Muscle layer of colon (tissue), 2 donors: Measurements from ENCODE around the gene ZNF133.
"Not testable (repeated sequence)": the region's sequence is repeated elsewhere in the genome, so short reads cannot be mapped to it uniquely, and the experiment has no call there.

Source experiments
- H3K27ac ChIP-seq: one replicate; pipeline ENCODE4 v1.7.0; 2013; ENCODE audit warnings: low read depth, mild to moderate bottlenecking, low read length, moderate library complexity
- H3K27me3 ChIP-seq, 2 donors: one replicate each; pipeline ENCODE4 v1.7.0; 2013; ENCODE audit warnings: low read length in 2 of 2, mild to moderate bottlenecking in 2 of 2; ENCODE audit not compliant: insufficient read depth in 2 of 2, control insufficient read depth in 1 of 2
- H3K36me3 ChIP-seq: one replicate; pipeline ENCODE4 v1.7.0; 2013; ENCODE audit warnings: mild to moderate bottlenecking, low read length; ENCODE audit not compliant: insufficient read depth
- H3K4me1 ChIP-seq: one replicate; pipeline ENCODE4 v1.7.0; 2013; ENCODE audit warnings: mild to moderate bottlenecking, low read length; ENCODE audit not compliant: insufficient read depth
- H3K4me3 ChIP-seq, 2 donors: one replicate each; pipeline ENCODE4 v1.7.0; 2013; ENCODE audit warnings: low read length in 2 of 2, low read depth in 1 of 2, mild to moderate bottlenecking in 1 of 2, moderate library complexity in 1 of 2
- H3K9ac ChIP-seq: one replicate; pipeline ENCODE4 v1.7.0; 2013; ENCODE audit warnings: low read length
- H3K9me3 ChIP-seq: one replicate; pipeline ENCODE4 v1.7.0; 2013; ENCODE audit warnings: mild to moderate bottlenecking, low read length
- donor health status: abdominal sarcoma.
- donor health status: Adenocarcinoma of cecum.

The ZNF133 gene

GRCh38 chr20:18263723-18264122, 24.6 kb upstream of the ZNF133 start:
- H3K4me1 ChIP-seq, result no peaks in the 10 kb centered on the region
- no peak overlapping the region for H3K4me3 ChIP-seq
- no peaks in the 10 kb centered on the region for H3K36me3 ChIP-seq
- H3K9ac ChIP-seq, result no peak overlapping the region
- H3K27ac ChIP-seq, result no peak overlapping the region
- no peaks in the 10 kb centered on the region for H3K9me3 ChIP-seq
- peaks cover 0 to 5% of the 10 kb centered on the region in 2 donors for H3K27me3 ChIP-seq

DNA sequence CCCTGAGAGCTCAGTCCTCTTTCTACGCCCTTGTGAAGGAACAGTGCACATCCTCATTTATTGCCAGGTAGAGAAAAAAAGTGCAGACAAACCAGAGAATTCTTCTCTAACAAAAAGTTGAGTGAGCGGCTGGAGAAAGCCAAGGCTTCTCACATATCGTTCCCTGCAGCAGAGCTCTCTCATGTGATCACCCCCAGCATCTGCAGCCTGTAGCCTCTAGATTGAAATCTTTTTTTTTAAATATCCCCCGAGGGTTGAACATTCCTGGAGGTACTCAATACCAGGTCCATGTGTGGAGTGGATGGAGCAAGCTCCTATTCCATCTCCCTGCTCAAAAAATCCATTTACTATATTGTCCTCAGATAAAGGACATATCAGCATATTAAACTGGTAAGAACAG, 22.9 kb upstream of the ZNF133 start:
- H3K27ac ChIP-seq, result no peak overlapping the region
- H3K9ac ChIP-seq, result no peak overlapping the region
- H3K4me1 ChIP-seq, result no peaks in the 10 kb centered on the region
- H3K27me3 ChIP-seq, result peaks cover 0 to 5% of the 10 kb centered on the region in 2 donors
- no peak overlapping the region for H3K4me3 ChIP-seq
- no peaks in the 10 kb centered on the region for H3K9me3 ChIP-seq
- H3K36me3 ChIP-seq, result no peaks in the 10 kb centered on the region

GRCh38 chr20:18266282-18266681, 22.0 kb upstream of the ZNF133 start:
- no peaks in the 10 kb centered on the region for H3K4me1 ChIP-seq
- H3K36me3 ChIP-seq, result no peaks in the 10 kb centered on the region
- no peaks in the 10 kb centered on the region for H3K9me3 ChIP-seq
- no peak overlapping the region for H3K27ac ChIP-seq
- H3K27me3 ChIP-seq, result peaks cover 0 to 5% of the 10 kb centered on the region in 2 donors
- no peak overlapping the region for H3K4me3 ChIP-seq
- H3K9ac ChIP-seq, result no peak overlapping the region

GRCh38 chr20:18267815-18268214, 20.5 kb upstream of the ZNF133 start:
- no peaks in the 10 kb centered on the region for H3K9me3 ChIP-seq
- no peaks in the 10 kb centered on the region for H3K4me1 ChIP-seq
- H3K4me3 ChIP-seq, result no peak overlapping the region
- H3K9ac ChIP-seq, result no peak overlapping the region
- peaks cover 0 to 5% of the 10 kb centered on the region in 2 donors for H3K27me3 ChIP-seq
- no peaks in the 10 kb centered on the region for H3K36me3 ChIP-seq
- no peak overlapping the region for H3K27ac ChIP-seq

GRCh38 chr20:18271160-18271559, 17.2 kb upstream of the ZNF133 start:
- Histone ChIP-seq H3K27me3 (peaks cover 0 to 5% of the 10 kb centered on the region in 2 donors), H3K9me3 (no peaks in the 10 kb centered on the region), H3K4me1 (no peaks in the 10 kb centered on the region), H3K36me3 (no peaks in the 10 kb centered on the region), H3K27ac (no peak overlapping the region), H3K9ac (no peak overlapping the region), H3K4me3 (no peak overlapping the region)

GRCh38 chr20:18272451-18272850, 15.9 kb upstream of the ZNF133 start:
- Histone ChIP-seq H3K4me3 (no peak overlapping the region), H3K27me3 (peaks cover 0 to 5% of the 10 kb centered on the region in 2 donors), H3K9me3 (no peaks in the 10 kb centered on the region), H3K36me3 (no peaks in the 10 kb centered on the region), H3K9ac (no peak overlapping the region), H3K4me1 (no peaks in the 10 kb centered on the region), H3K27ac (no peak overlapping the region)

GRCh38 chr20:18273738-18274137, 14.6 kb upstream of the ZNF133 start:
- H3K9ac ChIP-seq, result no peak overlapping the region
- no peaks in the 10 kb centered on the region for H3K27me3 ChIP-seq
- no peaks in the 10 kb centered on the region for H3K36me3 ChIP-seq
- H3K4me1 ChIP-seq, result no peaks in the 10 kb centered on the region
- no peaks in the 10 kb centered on the region for H3K9me3 ChIP-seq
- H3K4me3 ChIP-seq, result no peak overlapping the region
- H3K27ac ChIP-seq, result no peak overlapping the region

DNA sequence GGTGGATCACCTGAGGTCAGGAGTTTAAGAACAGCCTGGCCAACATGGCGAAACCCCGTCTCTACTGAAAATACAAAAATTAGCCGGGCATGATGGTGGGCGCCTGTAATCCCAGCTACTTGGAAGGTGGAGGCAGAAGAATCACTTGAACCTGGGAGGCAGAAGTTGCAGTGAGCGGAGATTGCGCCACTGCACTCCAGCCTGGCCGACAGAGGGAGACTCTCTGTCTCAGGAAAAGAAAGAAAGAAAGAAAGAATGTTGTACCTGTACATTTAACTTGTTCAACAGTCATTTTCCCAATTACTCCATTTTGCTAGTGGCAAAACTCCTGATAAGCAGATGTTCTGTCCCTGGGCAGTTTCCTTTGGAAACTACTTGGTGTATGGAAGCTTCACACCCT, 12.4 kb upstream of the ZNF133 start:
- H3K9ac ChIP-seq, H3K4me3 ChIP-seq, H3K27me3 ChIP-seq, H3K4me1 ChIP-seq, H3K36me3 ChIP-seq, H3K9me3 ChIP-seq, H3K27ac ChIP-seq: not testable (repeated sequence)

DNA sequence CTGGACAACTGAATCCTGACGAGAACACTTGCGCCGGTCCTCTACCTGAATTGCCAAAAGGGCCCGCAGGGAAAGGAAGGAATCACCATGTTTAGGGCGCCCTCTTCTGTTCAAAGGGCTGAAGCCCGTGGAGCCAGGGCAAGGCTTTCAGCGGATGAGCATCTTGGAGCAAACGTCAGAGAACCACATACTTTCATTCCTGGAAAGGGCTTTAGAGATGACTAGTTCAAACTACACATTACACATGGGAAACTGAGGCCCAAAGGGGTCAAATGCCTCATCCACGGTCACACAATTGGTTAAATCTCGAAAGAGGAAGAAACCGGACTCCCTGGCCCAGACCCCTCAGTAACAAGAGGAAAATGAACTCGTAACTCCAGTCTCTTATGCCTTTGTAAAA, 11.5 kb upstream of the ZNF133 start:
- H3K36me3 ChIP-seq, result no peaks in the 10 kb centered on the region
- H3K27ac ChIP-seq, result no peak overlapping the region
- H3K4me3 ChIP-seq, result no peak overlapping the region
- H3K9ac ChIP-seq, result no peak overlapping the region
- H3K4me1 ChIP-seq, result no peaks in the 10 kb centered on the region
- no peaks in the 10 kb centered on the region for H3K27me3 ChIP-seq
- no peaks in the 10 kb centered on the region for H3K9me3 ChIP-seq

DNA sequence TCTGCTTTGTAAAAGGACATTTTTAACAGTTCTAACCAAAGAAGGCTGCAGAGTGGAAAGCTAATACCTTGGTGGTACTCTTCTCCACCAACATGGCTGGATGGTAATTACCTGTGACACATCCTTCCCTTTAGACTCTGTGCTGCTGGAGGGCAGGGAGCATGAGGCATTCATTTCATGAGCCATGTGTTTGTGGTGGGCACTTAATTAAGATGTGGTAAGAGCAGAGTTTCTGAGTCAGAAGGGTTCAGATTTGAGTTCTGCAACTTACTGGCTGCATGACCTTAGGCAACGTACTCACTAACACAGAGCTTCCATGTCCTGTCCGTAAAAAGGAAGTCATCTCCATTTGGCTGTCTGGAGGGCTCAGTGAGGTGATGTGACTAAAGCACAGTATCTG, 9.1 kb upstream of the ZNF133 start:
- Histone ChIP-seq H3K9ac (no peak overlapping the region), H3K4me3 (no peak overlapping the region), H3K36me3 (no peaks in the 10 kb centered on the region), H3K9me3 (peaks cover 3% of the 10 kb centered on the region), H3K27me3 (peaks cover 0 to 5% of the 10 kb centered on the region in 2 donors), H3K27ac (no peak overlapping the region), H3K4me1 (no peaks in the 10 kb centered on the region)

- H3K27me3 ChIP-seq, result peaks cover 0 to 5% of the 10 kb centered on the region in 2 donors
Measured at GRCh38 chr20:18284805-18285533, 3.4 kb upstream of the ZNF133 start.

GRCh38 chr20:18287546-18287914, 797 bp upstream of the ZNF133 start:
- Histone ChIP-seq H3K9me3 (peaks cover 10% of the 10 kb centered on the region), H3K4me1 (peaks cover 13% of the 10 kb centered on the region), H3K27me3 (peaks cover 0 to 4% of the 10 kb centered on the region in 2 donors), H3K36me3 (peaks cover 13% of the 10 kb centered on the region), H3K27ac (peak overlapping the region; percentile 87), H3K9ac (peak overlapping the region; percentile 64), H3K4me3 (peak overlapping the region; percentile 75 to 98)

More at GRCh38 chr20:18284805-18285533, 3.4 kb upstream of the ZNF133 start:
- Histone ChIP-seq H3K36me3 (no peaks in the 10 kb centered on the region), H3K4me1 (peaks cover 12% of the 10 kb centered on the region), H3K27ac (no peak overlapping the region), H3K9me3 (peaks cover 10% of the 10 kb centered on the region), H3K4me3 (no peak overlapping the region), H3K9ac (no peak overlapping the region)
